IMR-90 (cell line): ENCODE measurements around the gene KLF13. TPM values are rescaled to one million over a fixed set of nuclear protein-coding genes. Genes with fewer than 3 reads are reported as not detected.

Source experiments
- ATAC-seq: fragments of 200-7000 bp; cut with Tn5 transposase; 2 replicates; pipeline ENCODE4 v1.9.1; 2020; ENCODE audit warnings: low read depth, mild to moderate bottlenecking, moderate library complexity
- BruUV-seq: library from RNA; stranded (reverse); fragments of 400-500 nt; replicated peaks from 2 replicates; lab custom pipeline; 2021; lab: Mats Ljungman, UMichigan
- CTCF ChIA-PET: fragments of 300-600 bp; formaldehyde crosslinking; extraction: SDS; loops from one replicate; lab custom pipeline; 2021; ENCODE audit warnings: antibody characterized with exemption; lab: Yijun Ruan, JAX
- POLR2A ChIA-PET: fragments of 300-600 bp; sonication (Branson Sonifier 250); formaldehyde crosslinking; loops from one replicate; lab custom pipeline; 2022; ENCODE audit warnings: antibody characterized with exemption; ENCODE audit not compliant: unreplicated experiment; lab: Charles Lee
- DNase-seq: peaks from one replicate; pipeline ENCODE4 v3.0.0; 2013
- H2AFZ ChIP-seq: replicated peaks from 2 replicates; pipeline ENCODE3; 2013; ENCODE audit warnings: low read length, mild to moderate bottlenecking; ENCODE audit not compliant: poor library complexity
- H2AK5ac ChIP-seq: 2 replicates; pipeline ENCODE4 v1.6.1; 2013; ENCODE audit warnings: low read depth, low read length, inconsistent platforms
- H2AK9ac ChIP-seq: replicated peaks from 2 replicates; pipeline ENCODE3; 2013; ENCODE audit warnings: mild to moderate bottlenecking, low read depth, low read length, moderate library complexity; ENCODE audit not compliant: poor library complexity
- H2BK120ac ChIP-seq: 2 replicates; pipeline ENCODE4 v1.6.1; 2013; ENCODE audit warnings: low read depth, low read length, inconsistent platforms
- H2BK15ac ChIP-seq: 3 replicates; pipeline ENCODE4 v1.6.1; 2013; ENCODE audit warnings: low read depth, low read length, inconsistent platforms
- H2BK20ac ChIP-seq: 2 replicates; pipeline ENCODE4 v1.6.1; 2013; ENCODE audit warnings: low read depth, mild to moderate bottlenecking, inconsistent platforms, low read length, moderate library complexity
- H2BK5ac ChIP-seq: 2 replicates; pipeline ENCODE4 v1.6.1; 2013; ENCODE audit warnings: mild to moderate bottlenecking, low read depth, low read length, inconsistent platforms; ENCODE audit not compliant: poor library complexity, severe bottlenecking
- H3K14ac ChIP-seq: replicated peaks from 2 replicates; pipeline ENCODE4 v1.6.1; 2013; ENCODE audit warnings: low read depth, low read length, inconsistent platforms
- H3K18ac ChIP-seq: 2 replicates; pipeline ENCODE4 v1.6.1; 2013; ENCODE audit warnings: low read depth, low read length, control low read depth
- H3K23ac ChIP-seq: 2 replicates; pipeline ENCODE4 v1.6.1; 2013; ENCODE audit warnings: low read depth, low read length, inconsistent platforms
- H3K27ac ChIP-seq: 2 replicates; pipeline ENCODE4 v1.5.1; 2013; ENCODE audit warnings: mild to moderate bottlenecking, control low read depth, low read length; ENCODE audit not compliant: insufficient read depth
- H3K27me3 ChIP-seq: 2 replicates; pipeline ENCODE4 v1.6.1; 2013; ENCODE audit warnings: low read length; ENCODE audit not compliant: control insufficient read depth, insufficient read depth
- H3K36me3 ChIP-seq: 2 replicates; pipeline ENCODE4 v1.6.1; 2013; ENCODE audit warnings: low read length, mixed read lengths; ENCODE audit not compliant: control insufficient read depth, insufficient read depth
- H3K4ac ChIP-seq: 2 replicates; pipeline ENCODE4 v1.6.1; 2013; ENCODE audit warnings: low read depth, low read length, inconsistent platforms
- H3K4me1 ChIP-seq: 2 replicates; pipeline ENCODE4 v1.6.1; 2013; ENCODE audit warnings: low read length, mixed read lengths; ENCODE audit not compliant: control insufficient read depth, insufficient read depth
- H3K4me2 ChIP-seq: 2 replicates; pipeline ENCODE4 v1.6.1; 2013; ENCODE audit warnings: low read depth, mild to moderate bottlenecking, control low read depth, low read length, moderate library complexity
- H3K4me3 ChIP-seq: 2 replicates; pipeline ENCODE4 v1.5.1; 2013; ENCODE audit warnings: low read depth, mild to moderate bottlenecking, control low read depth, low read length, moderate library complexity; ENCODE audit not compliant: insufficient read depth
- H3K56ac ChIP-seq: 2 replicates; pipeline ENCODE4 v1.6.1; 2013; ENCODE audit warnings: low read length, inconsistent platforms; ENCODE audit not compliant: insufficient read depth; ENCODE audit errors: extremely low read depth
- H3K79me1 ChIP-seq, 2 experiments: 2 replicates each; pipeline ENCODE4 v1.6.1; 2013; ENCODE audit warnings: low read length in 2 of 2, inconsistent platforms in 1 of 2, low read depth in 1 of 2
- H3K9ac ChIP-seq: 2 replicates; pipeline ENCODE4 v1.6.1; 2013; ENCODE audit warnings: low read depth, low read length, control low read depth
- H3K9me1 ChIP-seq: 2 replicates; pipeline ENCODE4 v1.6.1; 2013; ENCODE audit warnings: low read length, inconsistent platforms; ENCODE audit not compliant: insufficient read depth
- H3K9me3 ChIP-seq: 2 replicates; pipeline ENCODE4 v1.6.1; 2013; ENCODE audit warnings: low read length; ENCODE audit not compliant: control insufficient read depth, insufficient read depth
- H4K20me1 ChIP-seq: 2 replicates; pipeline ENCODE4 v1.6.1; 2013; ENCODE audit warnings: low read length, inconsistent platforms; ENCODE audit not compliant: insufficient read depth
- H4K5ac ChIP-seq: 2 replicates; pipeline ENCODE4 v1.6.1; 2013; ENCODE audit warnings: mild to moderate bottlenecking, low read depth, low read length, control low read depth
- H4K8ac ChIP-seq, 2 experiments: 2 replicates each; pipeline ENCODE4 v1.6.1; 2013; ENCODE audit warnings: low read depth in 2 of 2, low read length in 2 of 2, control low read depth in 1 of 2, inconsistent platforms in 1 of 2
- H4K91ac ChIP-seq: 2 replicates; pipeline ENCODE4 v1.6.1; 2013; ENCODE audit warnings: low read depth, low read length, inconsistent platforms; ENCODE audit not compliant: insufficient read depth
- CEBPB ChIP-seq: IDR thresholded peaks from 2 replicates; pipeline ENCODE4 v1.6.1; 2012; ENCODE audit warnings: low read depth, low read length, improper control_type of control experiment
- RFX5 ChIP-seq: IDR thresholded peaks from 2 replicates; pipeline ENCODE4 v1.8.0; 2012; ENCODE audit warnings: low read depth, mild to moderate bottlenecking, low read length, moderate library complexity
- WGBS, 2 experiments: methylation state at CpG; one replicate each; pipeline versions ENCODE4 v1.1.5 to v1.1.7; 2013; ENCODE audit warnings: missing lambda C conversion rate in 2 of 2; ENCODE audit not compliant: insufficient read length in 1 of 2; ENCODE audit errors: extremely low coverage in 2 of 2; 5-methylcytosine and 5-hydroxymethylcytosine counted together
- dilution Hi-C: fragments of 300-500 bp; cut with HindIII; formaldehyde crosslinking; loops from one replicate; pipeline ENCODE4 v1.14.3; 2018; ENCODE audit warnings: low sequenced_read_pairs; ENCODE audit not compliant: unreplicated experiment
- in situ Hi-C: fragments of 300-500 bp; cut with MboI; formaldehyde crosslinking; loops from 3 replicates; pipeline ENCODE4 v1.14.3; 2019; ENCODE audit warnings: low sequenced_read_pairs, inconsistent platforms, mixed read lengths
- intact Hi-C: fragments of 100-400 bp; cut with micrococcal nuclease; formaldehyde crosslinking; loops from 2 replicates; pipeline ENCODE4 v1.10.0; 2022
- polyA plus RNA-seq, 3 experiments: library from polyadenylated mRNA; depleted of rRNA; stranded (reverse); fragments of >200 nt; gene quantifications; 2 replicates each; pipeline ENCODE4 v1.2.3, GENCODE V29; 2012; ENCODE audit warnings: low replicate concordance in 1 of 3
- total RNA-seq: library from RNA; depleted of rRNA; stranded (reverse); fragments of >200 nt; gene quantifications from 2 replicates; pipeline ENCODE4 v1.2.3, GENCODE V29; 2012

KLF13 gene
- total and polyA plus RNA-seq, 2 of the 4 experiments (the other 2 are of a cell fraction): 9.5 to 10.6 TPM

DNA sequence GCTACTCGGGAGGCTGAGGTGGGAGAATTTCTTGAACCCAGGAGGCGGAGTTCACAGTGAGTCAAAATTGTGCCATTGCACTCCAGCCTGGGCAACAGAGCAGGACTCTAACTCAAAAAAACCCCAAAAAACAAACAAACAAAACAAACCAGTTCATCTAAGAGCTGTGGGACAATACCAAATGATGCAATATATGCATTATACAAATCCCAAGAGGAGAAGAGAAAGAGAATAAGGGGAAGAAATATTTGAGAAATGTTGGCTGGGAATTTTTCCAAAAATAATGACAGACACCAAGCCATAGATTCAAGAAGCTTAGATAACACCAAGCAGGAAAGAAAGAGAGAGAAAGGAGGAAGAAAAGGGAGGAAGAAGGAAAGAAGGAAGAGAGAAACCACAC, 82.5 kb downstream of the KLF13 start:
- Histone ChIP-seq H3K4me2 (no peak overlapping the region), H3K79me1 (no peaks in the 10 kb centered on the region), H3K14ac (no peak overlapping the region), H3K23ac (no peak overlapping the region), H4K5ac (no peak overlapping the region), H4K91ac (no peak overlapping the region), H3K9ac (no peak overlapping the region), H2AK9ac (no peak overlapping the region), H3K18ac (no peak overlapping the region), H2AK5ac (no peak overlapping the region), H2BK5ac (no peak overlapping the region), H3K56ac (no peak overlapping the region), H2BK20ac (no peak overlapping the region), H3K9me3 (peaks cover 5% of the 10 kb centered on the region; the same call in 1 of the 2 replicates), H2AFZ (no peak overlapping the region), H2BK120ac (no peak overlapping the region), H3K27ac (no peak overlapping the region), H3K4me3 (no peak overlapping the region), H3K27me3 (no peaks in the 10 kb centered on the region), H3K4ac (no peak overlapping the region), H3K9me1 (no peaks in the 10 kb centered on the region), H4K8ac (no peak overlapping the region), H2BK15ac (no peak overlapping the region), H4K20me1 (no peaks in the 10 kb centered on the region), H3K4me1 (no peaks in the 10 kb centered on the region), H3K36me3 (no peaks in the 10 kb centered on the region)
- BruUV-seq: no TSS peak
- no CpG with 5 or more reads among the region's 2 CpGs for WGBS, 2 experiments
- TF ChIP-seq RFX5 (no peak), CEBPB (peak; percentile 7; the same call in 1 of the 2 replicates)
- in situ Hi-C loops (no loop called here), intact Hi-C loops (no loop called here), dilution Hi-C loops (no loop called here)
- ChIA-PET CTCF (interaction anchor here (0.8 kb wide), 1 partner anchor 10 kb away, joined by 4 read pairs; no protein-coding TSS in a partner anchor), POLR2A (no interaction called here)
- DNase-seq (no peak), ATAC-seq (no peak)
